Measurements from ENCODE around the gene LRRC38.

LRRC38 gene

GRCh38 chr1:13469343-13469742 is 44.5 kb downstream of the LRRC38 start:
- Histone ChIP-seq H4K20me1 (ENCODE audit: insufficient read depth, low read length) (no peaks in the 10 kb centered on the region), H3K9me3 (ENCODE audit: low read length) (no peaks in the 10 kb centered on the region), H3K9ac (ENCODE audit: low read length) (no peak overlapping the region), H3K27me3 (ENCODE audit: insufficient read depth, low read length) (no peaks in the 10 kb centered on the region; the same call in 1 of the 2 replicates), H3K27ac (ENCODE audit: low read depth, low read length, poor library complexity, severe bottlenecking) (no peak overlapping the region), H3K4me1 (ENCODE audit: insufficient read depth, low read length, severe bottlenecking) (no peaks in the 10 kb centered on the region), H3K4me2 (ENCODE audit: low read length) (no peak overlapping the region), H3K4me3 (ENCODE audit: low read depth, low read length, poor library complexity, severe bottlenecking) (no peak overlapping the region), H2AFZ (ENCODE audit: low read length) (no peak overlapping the region), H3K36me3 (ENCODE audit: insufficient read depth, low read length) (no peaks in the 10 kb centered on the region), H3K79me2 (ENCODE audit: insufficient read depth, low read length) (no peaks in the 10 kb centered on the region), H3K9me2 (ENCODE audit: low read depth, low read length) (no peaks in the 10 kb centered on the region), H3F3A (ENCODE audit: insufficient read depth, low read length) (no peaks in the 10 kb centered on the region)
- peak; percentile 55 for TF ChIP-seq CTCF (IDR thresholded peaks at IDR 0.05; ENCODE audit: low read length)
- no peak for TF ChIP-seq EZH2 (IDR thresholded peaks at IDR 0.05; ENCODE audit: borderline replicate concordance, low read length)

GRCh38 chr1:13465515-13465914 is 48.3 kb downstream of the LRRC38 start:
- Histone ChIP-seq H3K79me2 (ENCODE audit: insufficient read depth, low read length) (no peaks in the 10 kb centered on the region), H3K9me2 (ENCODE audit: low read depth, low read length) (no peaks in the 10 kb centered on the region), H3K36me3 (ENCODE audit: insufficient read depth, low read length) (no peaks in the 10 kb centered on the region), H3K4me1 (ENCODE audit: insufficient read depth, low read length, severe bottlenecking) (no peaks in the 10 kb centered on the region), H3K27me3 (ENCODE audit: insufficient read depth, low read length) (no peaks in the 10 kb centered on the region; the same call in 1 of the 2 replicates), H2AFZ (ENCODE audit: low read length) (no peak overlapping the region), H3K27ac (ENCODE audit: low read depth, low read length, poor library complexity, severe bottlenecking) (no peak overlapping the region), H4K20me1 (ENCODE audit: insufficient read depth, low read length) (no peaks in the 10 kb centered on the region), H3K4me3 (ENCODE audit: low read depth, low read length, poor library complexity, severe bottlenecking) (no peak overlapping the region), H3K9me3 (ENCODE audit: low read length) (no peaks in the 10 kb centered on the region), H3F3A (ENCODE audit: insufficient read depth, low read length) (no peaks in the 10 kb centered on the region), H3K4me2 (ENCODE audit: low read length) (no peak overlapping the region), H3K9ac (ENCODE audit: low read length) (no peak overlapping the region)
- TF ChIP-seq CTCF (IDR thresholded peaks at IDR 0.05; ENCODE audit: low read length) (no peak), EZH2 (IDR thresholded peaks at IDR 0.05; ENCODE audit: borderline replicate concordance, low read length) (no peak)

- H3K9me3 ChIP-seq (ENCODE audit: low read length) = no peaks in the 10 kb centered on the region
- H3K27ac ChIP-seq (ENCODE audit: low read depth, low read length, poor library complexity, severe bottlenecking) = no peak overlapping the region
- no peaks in the 10 kb centered on the region for H3K4me1 ChIP-seq (ENCODE audit: insufficient read depth, low read length, severe bottlenecking)
- H3K9ac ChIP-seq (ENCODE audit: low read length) = no peak overlapping the region
- H2AFZ ChIP-seq (ENCODE audit: low read length) = no peak overlapping the region
- no peak overlapping the region for H3K4me2 ChIP-seq (ENCODE audit: low read length)
- no peak overlapping the region for H3K4me3 ChIP-seq (ENCODE audit: low read depth, low read length, poor library complexity, severe bottlenecking)
- no peaks in the 10 kb centered on the region for H3K36me3 ChIP-seq (ENCODE audit: insufficient read depth, low read length)
- no peaks in the 10 kb centered on the region for H3K27me3 ChIP-seq (ENCODE audit: insufficient read depth, low read length)
- no peaks in the 10 kb centered on the region for H3F3A ChIP-seq (ENCODE audit: insufficient read depth, low read length)
- no peaks in the 10 kb centered on the region for H3K79me2 ChIP-seq (ENCODE audit: insufficient read depth, low read length)
- TF ChIP-seq CTCF (IDR thresholded peaks at IDR 0.05; ENCODE audit: low read length) (no peak), EZH2 (IDR thresholded peaks at IDR 0.05; ENCODE audit: borderline replicate concordance, low read length) (no peak)
- H3K9me2 ChIP-seq (ENCODE audit: low read depth, low read length) = no peaks in the 10 kb centered on the region
- H4K20me1 ChIP-seq (ENCODE audit: insufficient read depth, low read length) = no peaks in the 10 kb centered on the region
These were observed 51.1 kb downstream of the LRRC38 start for GRCh38 chr1:13462682-13463081.

All from OCI-LY1 (cell line).